ENCODE data around the gene CMSS1. TPM values are rescaled to one million over a fixed set of nuclear protein-coding genes. Genes with fewer than 3 reads are reported as not detected.
A peak's percentile ranks its signal among the peaks of the same experiment; 100 is the strongest.

Gene CMSS1
- total RNA-seq, 4 donors from 2014 or later, result 1.8 to 41.2 (median 17.0) TPM

- H3K27ac ChIP-seq, result no peak overlapping the region
- no peaks in the 10 kb centered on the region for H3K4me1 ChIP-seq
- no peaks in the 10 kb centered on the region for H3K9me3 ChIP-seq
- no peaks in the 10 kb centered on the region for H3K27me3 ChIP-seq
- H3K4me3 ChIP-seq, result no peak overlapping the region
- DNase-seq, result no peak
- intact Hi-C loops (cut with DNase I; ENCODE audit: low total_unique reads), result no loop called here
- H3K36me3 ChIP-seq, result no peaks in the 10 kb centered on the region
- TF ChIP-seq CTCF (IDR thresholded peaks at IDR 0.05) (no peak), POLR2A (IDR thresholded peaks at IDR 0.05) (no peak)
Measured at GRCh38 chr3:99903869-99904268, 86.2 kb downstream of the CMSS1 start.

GRCh38 chr3:99907959-99908544, 90.4 kb downstream of the CMSS1 start:
- H3K4me3 ChIP-seq, result no peak overlapping the region
- H3K4me1 ChIP-seq, result no peaks in the 10 kb centered on the region
- H3K36me3 ChIP-seq, result no peaks in the 10 kb centered on the region
- no peak overlapping the region for H3K27ac ChIP-seq
- no peak for DNase-seq
- no peaks in the 10 kb centered on the region for H3K9me3 ChIP-seq
- H3K27me3 ChIP-seq, result no peaks in the 10 kb centered on the region
- intact Hi-C loops (cut with DNase I; ENCODE audit: low total_unique reads), result no loop called here
- TF ChIP-seq POLR2A (IDR thresholded peaks at IDR 0.05), result no peak
- TF ChIP-seq CTCF (IDR thresholded peaks at IDR 0.05), result no peak

- intact Hi-C loops (cut with DNase I; ENCODE audit: low total_unique reads), result no loop called here
- TF ChIP-seq POLR2A (IDR thresholded peaks at IDR 0.05) (no peak), CTCF (IDR thresholded peaks at IDR 0.05) (no peak)
- H3K4me3 ChIP-seq, result no peak overlapping the region
- DNase-seq, result no peak
- H3K36me3 ChIP-seq, result no peaks in the 10 kb centered on the region
- H3K9me3 ChIP-seq, result no peaks in the 10 kb centered on the region
- H3K4me1 ChIP-seq, result no peaks in the 10 kb centered on the region
- peak overlapping the region in 1 of 2 donors; percentile 26 for H3K27ac ChIP-seq
- H3K27me3 ChIP-seq, result no peaks in the 10 kb centered on the region
Measured at GRCh38 chr3:99909714-99910495, 92.2 kb downstream of the CMSS1 start.

GRCh38 chr3:99910752-99911290, 93.2 kb downstream of the CMSS1 start:
- Histone ChIP-seq H3K27me3 (no peaks in the 10 kb centered on the region), H3K9me3 (no peaks in the 10 kb centered on the region), H3K27ac (peak overlapping the region in 1 of 2 donors; percentile 26), H3K4me1 (no peaks in the 10 kb centered on the region), H3K36me3 (no peaks in the 10 kb centered on the region), H3K4me3 (no peak overlapping the region)
- DNase-seq, result no peak
- TF ChIP-seq CTCF (IDR thresholded peaks at IDR 0.05) (no peak), POLR2A (IDR thresholded peaks at IDR 0.05) (no peak)
- intact Hi-C loops (cut with DNase I; ENCODE audit: low total_unique reads), result no loop called here

- Histone ChIP-seq H3K27ac (peak overlapping the region in 1 of 2 donors; percentile 26), H3K36me3 (no peaks in the 10 kb centered on the region), H3K4me1 (no peaks in the 10 kb centered on the region), H3K27me3 (no peaks in the 10 kb centered on the region), H3K9me3 (no peaks in the 10 kb centered on the region), H3K4me3 (no peak overlapping the region)
- TF ChIP-seq CTCF (IDR thresholded peaks at IDR 0.05) (no peak), POLR2A (IDR thresholded peaks at IDR 0.05) (no peak)
- no peak for DNase-seq
- intact Hi-C loops (cut with DNase I; ENCODE audit: low total_unique reads), result no loop called here
Measured at GRCh38 chr3:99911433-99911832, 93.8 kb downstream of the CMSS1 start.

Measured in uterus (tissue), 4 donors.